ENCODE measurements around the gene TAS2R40. TPM values are rescaled to one million over a fixed set of nuclear protein-coding genes. Genes with fewer than 3 reads are reported as not detected.

The TAS2R40 gene
- total RNA-seq, 1 experiment from 2014 or later, result not detected

- H3K27ac ChIP-seq (ENCODE audit: low read length), result no peak overlapping the region
- DNase-seq (ENCODE audit: low read depth, low spot score) (no peak), ATAC-seq (no peak)
- ChIA-PET POLR2A (no interaction called here), CTCF (no interaction called here)
- H3K36me3 ChIP-seq (ENCODE audit: control insufficient read depth, insufficient read depth, low read length), result no peaks in the 10 kb centered on the region
- intact Hi-C loops (cut with micrococcal nuclease; ENCODE audit: unreplicated experiment) (no loop called here), in situ Hi-C loops (cut with HindIII; ENCODE audit: low pct_unique_long_range_greater_than_20kb, low sequenced_read_pairs) (loop anchor here (25.0 kb wide), 1 partner anchor 190 kb away; no protein-coding TSS in a partner anchor)
- H3K4me1 ChIP-seq (ENCODE audit: control insufficient read depth, insufficient read depth, low read length), result no peaks in the 10 kb centered on the region
- no peaks in the 10 kb centered on the region for H3K27me3 ChIP-seq (ENCODE audit: control insufficient read depth, insufficient read depth, low read length)
- no peaks in the 10 kb centered on the region for H3K9me3 ChIP-seq (ENCODE audit: control insufficient read depth, insufficient read depth, low read depth, low read length)
- no TSS peak for BruUV-seq (replicated peaks)
- no peak overlapping the region for H3K4me3 ChIP-seq (ENCODE audit: low read depth in 2 of 2, low read length in 2 of 2)
- TF ChIP-seq POLR2AphosphoS5 (IDR thresholded peaks at IDR 0.05; ENCODE audit: low read depth, low read length) (no peak), SIN3A (IDR thresholded peaks at IDR 0.05; ENCODE audit: borderline replicate concordance, insufficient read depth, low read depth, low read length) (no peak), CTCF (IDR thresholded peaks at IDR 0.05) (no peak), TCF7L2 (IDR thresholded peaks at IDR 0.05; ENCODE audit: low read depth, low read length) (no peak), REST (IDR thresholded peaks at IDR 0.05; ENCODE audit: insufficient read depth in 1 of 2, low read depth in 2 of 2, low read length in 1 of 2) (no peak)
These were observed 19.7 kb upstream of the TAS2R40 start for GRCh38 chr7:143202161-143202560.

DNA sequence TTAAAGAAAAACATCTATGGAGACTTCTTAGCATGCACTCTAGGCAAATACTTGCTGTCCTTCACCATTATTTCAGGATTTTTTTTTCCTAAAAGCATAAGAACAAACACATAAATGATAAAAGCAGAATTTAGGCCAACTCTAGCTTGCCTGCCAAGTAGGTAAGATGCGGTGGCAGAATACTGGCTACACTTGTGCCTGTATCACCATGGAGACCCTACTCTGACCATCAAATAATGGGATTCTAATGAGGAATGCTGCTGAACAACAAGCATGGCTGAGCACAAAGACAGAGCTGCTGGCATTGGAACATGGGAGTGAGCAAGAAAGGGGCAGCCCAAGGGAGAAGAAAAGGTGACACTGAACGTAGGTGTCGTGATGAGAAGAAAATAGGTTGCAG lies 18.5 kb upstream of the TAS2R40 start:
- no peaks in the 10 kb centered on the region for H3K9me3 ChIP-seq (ENCODE audit: control insufficient read depth, insufficient read depth, low read depth, low read length)
- in situ Hi-C loops (cut with HindIII; ENCODE audit: low pct_unique_long_range_greater_than_20kb, low sequenced_read_pairs) (loop anchor here (25.0 kb wide), 1 partner anchor 191 kb away; no protein-coding TSS in a partner anchor), intact Hi-C loops (cut with micrococcal nuclease; ENCODE audit: unreplicated experiment) (no loop called here)
- no peaks in the 10 kb centered on the region for H3K36me3 ChIP-seq (ENCODE audit: control insufficient read depth, insufficient read depth, low read length)
- BruUV-seq (replicated peaks), result no TSS peak
- DNase-seq (ENCODE audit: low read depth, low spot score), result no peak
- H3K4me1 ChIP-seq (ENCODE audit: control insufficient read depth, insufficient read depth, low read length), result no peaks in the 10 kb centered on the region
- TF ChIP-seq REST (IDR thresholded peaks at IDR 0.05; ENCODE audit: insufficient read depth in 1 of 2, low read depth in 2 of 2, low read length in 1 of 2) (no peak), CTCF (IDR thresholded peaks at IDR 0.05) (no peak), SIN3A (IDR thresholded peaks at IDR 0.05; ENCODE audit: borderline replicate concordance, insufficient read depth, low read depth, low read length) (no peak), POLR2AphosphoS5 (IDR thresholded peaks at IDR 0.05; ENCODE audit: low read depth, low read length) (no peak), TCF7L2 (IDR thresholded peaks at IDR 0.05; ENCODE audit: low read depth, low read length) (no peak)
- CTCF ChIA-PET, result no interaction called here
- POLR2A ChIA-PET, result no interaction called here
- no peak overlapping the region for H3K4me3 ChIP-seq (ENCODE audit: low read depth in 2 of 2, low read length in 2 of 2)
- H3K27me3 ChIP-seq (ENCODE audit: control insufficient read depth, insufficient read depth, low read length), result no peaks in the 10 kb centered on the region
- no peak overlapping the region for H3K27ac ChIP-seq (ENCODE audit: low read length)
- ATAC-seq, result no peak
